HG03159 (cell line): Measurements from ENCODE around the gene ALDH1L1.
"Not testable (repeated sequence)": the region's sequence is repeated elsewhere in the genome, so short reads cannot be mapped to it uniquely, and the experiment has no call there.

Experiments
- ATAC-seq: cut with Tn5 transposase; IDR thresholded peaks from one replicate; pipeline ENCODE4 v1.9.1; 2021; ENCODE audit warnings: mild to moderate bottlenecking, moderate library complexity; ENCODE audit not compliant: unreplicated experiment

ALDH1L1 gene

GRCh38 chr3:126108676-126109050 lies 71.7 kb downstream of the ALDH1L1 start:
- no peak for ATAC-seq

GRCh38 chr3:126107957-126108675 lies 72.3 kb downstream of the ALDH1L1 start:
- no peak for ATAC-seq

GRCh38 chr3:126107203-126107939 lies 73.0 kb downstream of the ALDH1L1 start:
- ATAC-seq = no peak

- no peak for ATAC-seq
These were observed 73.8 kb downstream of the ALDH1L1 start for GRCh38 chr3:126106336-126107202.

GRCh38 chr3:126105691-126106187 lies 74.6 kb downstream of the ALDH1L1 start:
- no peak for ATAC-seq

GRCh38 chr3:126104742-126105605 lies 75.4 kb downstream of the ALDH1L1 start:
- no peak for ATAC-seq

GRCh38 chr3:126104028-126104635 lies 76.3 kb downstream of the ALDH1L1 start:
- no peak for ATAC-seq

- ATAC-seq = no peak
These were observed 77.0 kb downstream of the ALDH1L1 start for GRCh38 chr3:126103121-126104027.

- no peak for ATAC-seq
These were observed 77.8 kb downstream of the ALDH1L1 start for GRCh38 chr3:126102530-126102951.

- no peak for ATAC-seq
These were observed 78.4 kb downstream of the ALDH1L1 start for GRCh38 chr3:126102011-126102410.

- no peak for ATAC-seq
These were observed 78.8 kb downstream of the ALDH1L1 start for GRCh38 chr3:126101521-126101982.

- ATAC-seq = no peak
These were observed 79.6 kb downstream of the ALDH1L1 start for GRCh38 chr3:126100634-126101301.

- ATAC-seq = no peak
These were observed 80.1 kb downstream of the ALDH1L1 start for GRCh38 chr3:126100269-126100633.

GRCh38 chr3:126098391-126098858 lies 82.0 kb downstream of the ALDH1L1 start:
- no peak for ATAC-seq

GRCh38 chr3:126097801-126098200 lies 82.6 kb downstream of the ALDH1L1 start:
- no peak for ATAC-seq

- not testable (repeated sequence) for ATAC-seq
These were observed 84.1 kb downstream of the ALDH1L1 start for GRCh38 chr3:126096274-126096673.

- not testable (repeated sequence) for ATAC-seq
These were observed 88.3 kb downstream of the ALDH1L1 start for GRCh38 chr3:126092128-126092527.

GRCh38 chr3:126087552-126088175 lies 92.7 kb downstream of the ALDH1L1 start:
- ATAC-seq = no peak
